ENCODE data around the gene A4GALT.

DNA sequence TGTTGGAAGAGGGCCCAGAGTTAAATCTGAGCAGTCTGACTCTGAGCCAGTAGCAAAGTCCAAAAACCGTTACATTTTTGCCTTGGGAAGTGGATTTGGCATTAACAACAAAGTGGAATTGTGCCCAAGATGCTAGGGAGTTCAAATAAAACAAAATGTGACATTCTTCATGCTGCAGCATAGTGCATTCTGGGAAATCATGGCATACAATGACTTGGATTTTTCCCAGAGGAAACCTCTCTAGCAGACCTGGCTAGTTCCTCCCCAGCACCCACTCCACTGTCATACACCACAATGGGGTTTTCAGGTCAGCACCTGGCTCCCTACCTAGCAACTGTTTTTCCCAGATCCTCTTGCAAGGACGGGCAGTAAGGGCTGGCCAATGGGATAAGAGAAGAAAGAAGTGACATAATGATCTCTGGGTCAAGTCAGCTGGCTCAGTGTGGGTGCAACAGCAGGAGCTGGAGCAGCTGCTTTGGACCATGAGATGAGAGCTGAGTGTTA, 46.7 kb downstream of the A4GALT start:
- TF ChIP-seq EZH2 (IDR thresholded peaks at IDR 0.05; ENCODE audit: borderline replicate concordance, low read depth, low read length, severe bottlenecking): no peak
- TF ChIP-seq, protein P1, sequence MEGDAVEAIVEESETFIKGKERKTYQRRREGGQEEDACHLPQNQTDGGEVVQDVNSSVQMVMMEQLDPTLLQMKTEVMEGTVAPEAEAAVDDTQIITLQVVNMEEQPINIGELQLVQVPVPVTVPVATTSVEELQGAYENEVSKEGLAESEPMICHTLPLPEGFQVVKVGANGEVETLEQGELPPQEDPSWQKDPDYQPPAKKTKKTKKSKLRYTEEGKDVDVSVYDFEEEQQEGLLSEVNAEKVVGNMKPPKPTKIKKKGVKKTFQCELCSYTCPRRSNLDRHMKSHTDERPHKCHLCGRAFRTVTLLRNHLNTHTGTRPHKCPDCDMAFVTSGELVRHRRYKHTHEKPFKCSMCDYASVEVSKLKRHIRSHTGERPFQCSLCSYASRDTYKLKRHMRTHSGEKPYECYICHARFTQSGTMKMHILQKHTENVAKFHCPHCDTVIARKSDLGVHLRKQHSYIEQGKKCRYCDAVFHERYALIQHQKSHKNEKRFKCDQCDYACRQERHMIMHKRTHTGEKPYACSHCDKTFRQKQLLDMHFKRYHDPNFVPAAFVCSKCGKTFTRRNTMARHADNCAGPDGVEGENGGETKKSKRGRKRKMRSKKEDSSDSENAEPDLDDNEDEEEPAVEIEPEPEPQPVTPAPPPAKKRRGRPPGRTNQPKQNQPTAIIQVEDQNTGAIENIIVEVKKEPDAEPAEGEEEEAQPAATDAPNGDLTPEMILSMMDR (IDR thresholded peaks at IDR 0.05; ENCODE audit: borderline replicate concordance, extremely low read depth, low read length, poor library complexity, severe bottlenecking): no peak

Measured in DND-41 (cell line).